ENCODE results near the gene TICRR. TPM values are rescaled to one million over a fixed set of nuclear protein-coding genes. Genes with fewer than 3 reads are reported as not detected.

Gene TICRR
- total RNA-seq, 1 experiment from 2014 or later: 20.5 TPM

GRCh38 chr15:89669309-89669865 is 94.1 kb downstream of the TICRR start:
- Histone ChIP-seq H3K4me1 (ENCODE audit: control insufficient read depth, insufficient read depth, low read length) (peaks cover 12% of the 10 kb centered on the region), H3K9me3 (ENCODE audit: control insufficient read depth, insufficient read depth, low read depth, low read length) (no peaks in the 10 kb centered on the region), H3K36me3 (ENCODE audit: control insufficient read depth, insufficient read depth, low read length) (no peaks in the 10 kb centered on the region), H3K27ac (ENCODE audit: low read length) (no peak overlapping the region), H3K27me3 (ENCODE audit: control insufficient read depth, insufficient read depth, low read length) (no peaks in the 10 kb centered on the region), H3K4me3 (ENCODE audit: low read depth in 2 of 2, low read length in 2 of 2) (no peak overlapping the region)
- POLR2A ChIA-PET: no interaction called here
- TF ChIP-seq REST (IDR thresholded peaks at IDR 0.05; ENCODE audit: insufficient read depth in 1 of 2, low read depth in 2 of 2, low read length in 1 of 2): no peak
- no peak for TF ChIP-seq TCF7L2 (IDR thresholded peaks at IDR 0.05; ENCODE audit: low read depth, low read length)
- no peak for TF ChIP-seq CTCF (IDR thresholded peaks at IDR 0.05)
- no peak for TF ChIP-seq POLR2AphosphoS5 (IDR thresholded peaks at IDR 0.05; ENCODE audit: low read depth, low read length)
- no peak for TF ChIP-seq SIN3A (IDR thresholded peaks at IDR 0.05; ENCODE audit: borderline replicate concordance, insufficient read depth, low read depth, low read length)
- CTCF ChIA-PET: no interaction called here
- in situ Hi-C loops (cut with HindIII; ENCODE audit: low pct_unique_long_range_greater_than_20kb, low sequenced_read_pairs): no loop called here
- intact Hi-C loops (cut with micrococcal nuclease; ENCODE audit: unreplicated experiment): no loop called here
- ATAC-seq: no peak
- no TSS peak for BruUV-seq (replicated peaks)
- DNase-seq (ENCODE audit: low read depth, low spot score): no peak

GRCh38 chr15:89669941-89670340 is 94.7 kb downstream of the TICRR start:
- no peaks in the 10 kb centered on the region for H3K27me3 ChIP-seq (ENCODE audit: control insufficient read depth, insufficient read depth, low read length)
- no peaks in the 10 kb centered on the region for H3K36me3 ChIP-seq (ENCODE audit: control insufficient read depth, insufficient read depth, low read length)
- no peak overlapping the region for H3K27ac ChIP-seq (ENCODE audit: low read length)
- intact Hi-C loops (cut with micrococcal nuclease; ENCODE audit: unreplicated experiment) (no loop called here), in situ Hi-C loops (cut with HindIII; ENCODE audit: low pct_unique_long_range_greater_than_20kb, low sequenced_read_pairs) (no loop called here)
- no peaks in the 10 kb centered on the region for H3K9me3 ChIP-seq (ENCODE audit: control insufficient read depth, insufficient read depth, low read depth, low read length)
- no peak for ATAC-seq
- H3K4me1 ChIP-seq (ENCODE audit: control insufficient read depth, insufficient read depth, low read length): peaks cover 11% of the 10 kb centered on the region
- DNase-seq (ENCODE audit: low read depth, low spot score): no peak
- TF ChIP-seq POLR2AphosphoS5 (IDR thresholded peaks at IDR 0.05; ENCODE audit: low read depth, low read length) (no peak), TCF7L2 (IDR thresholded peaks at IDR 0.05; ENCODE audit: low read depth, low read length) (no peak), SIN3A (IDR thresholded peaks at IDR 0.05; ENCODE audit: borderline replicate concordance, insufficient read depth, low read depth, low read length) (no peak), CTCF (IDR thresholded peaks at IDR 0.05) (no peak), REST (IDR thresholded peaks at IDR 0.05; ENCODE audit: insufficient read depth in 1 of 2, low read depth in 2 of 2, low read length in 1 of 2) (no peak)
- CTCF ChIA-PET: no interaction called here
- no TSS peak for BruUV-seq (replicated peaks)
- POLR2A ChIA-PET: no interaction called here
- H3K4me3 ChIP-seq (ENCODE audit: low read depth in 2 of 2, low read length in 2 of 2): no peak overlapping the region
